Measurements from ENCODE around the gene HINT2.

Gene HINT2

DNA sequence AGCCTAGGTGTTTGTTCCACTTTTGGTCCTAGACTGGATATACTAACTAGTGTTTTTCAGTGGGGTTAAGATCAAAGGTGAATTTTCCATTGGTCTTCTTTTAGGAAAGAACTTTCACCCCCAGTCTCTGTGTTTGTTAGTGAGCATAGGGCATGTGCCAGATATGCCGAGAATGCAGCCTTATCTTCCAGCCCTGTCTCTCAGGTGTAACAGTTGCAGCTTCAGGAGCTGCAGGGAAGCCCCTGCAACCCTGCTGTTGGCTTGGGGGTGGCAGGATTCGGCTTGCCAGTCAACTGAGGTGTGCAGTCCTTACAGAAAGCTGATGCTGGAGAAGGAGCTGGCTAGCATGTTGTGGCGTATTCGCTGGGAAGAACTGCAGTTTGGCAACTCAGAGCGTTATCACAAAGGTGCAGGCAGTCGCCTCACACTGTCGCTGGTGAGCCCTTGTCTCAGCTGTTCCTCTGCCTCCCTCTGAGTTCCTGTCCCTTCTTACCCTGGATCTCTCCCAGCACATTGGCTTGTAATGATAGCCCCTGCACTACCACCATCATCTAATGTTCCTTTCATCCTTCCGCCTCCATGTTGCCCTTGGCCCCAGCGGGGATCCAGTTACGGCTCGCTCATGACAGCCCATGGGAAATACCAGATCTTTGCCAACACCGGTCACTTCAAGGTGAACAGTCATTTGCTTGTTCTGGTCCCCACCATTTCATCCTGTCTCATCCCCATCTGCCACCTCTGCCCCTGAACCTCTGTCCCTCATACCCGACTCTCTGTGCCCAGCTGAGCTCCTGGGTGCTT lies 13.3 kb downstream of the HINT2 start:
- no peak for DNase-seq (ENCODE audit: extremely low read depth, low read depth)
- no peak overlapping the region for H3K4me3 ChIP-seq (replicated peaks; ENCODE audit: low read depth, low read length)
- TF ChIP-seq CTCF (IDR thresholded peaks at IDR 0.05; ENCODE audit: low read depth, low read length, missing control alignments): no peak

GRCh38 chr9:35800530-35800929 lies 14.3 kb downstream of the HINT2 start:
- DNase-seq (ENCODE audit: extremely low read depth, low read depth): no peak
- no peak for TF ChIP-seq CTCF (IDR thresholded peaks at IDR 0.05; ENCODE audit: low read depth, low read length, missing control alignments)

GRCh38 chr9:35798658-35799374 lies 16.0 kb downstream of the HINT2 start:
- no peak for TF ChIP-seq CTCF (IDR thresholded peaks at IDR 0.05; ENCODE audit: low read depth, low read length, missing control alignments)
- DNase-seq (ENCODE audit: extremely low read depth, low read depth): no peak

More at GRCh38 chr9:35800530-35800929, 14.3 kb downstream of the HINT2 start:
- no peak overlapping the region for H3K4me3 ChIP-seq (replicated peaks; ENCODE audit: low read depth, low read length)

GRCh38 chr9:35797311-35798109 lies 17.3 kb downstream of the HINT2 start:
- H3K4me3 ChIP-seq (replicated peaks; ENCODE audit: low read depth, low read length): no peak overlapping the region
- no peak for DNase-seq (ENCODE audit: extremely low read depth, low read depth)
- no peak for TF ChIP-seq CTCF (IDR thresholded peaks at IDR 0.05; ENCODE audit: low read depth, low read length, missing control alignments)

More at GRCh38 chr9:35798658-35799374, 16.0 kb downstream of the HINT2 start:
- H3K4me3 ChIP-seq (replicated peaks; ENCODE audit: low read depth, low read length): no peak overlapping the region

GRCh38 chr9:35795695-35796094 lies 19.1 kb downstream of the HINT2 start:
- TF ChIP-seq CTCF (IDR thresholded peaks at IDR 0.05; ENCODE audit: low read depth, low read length, missing control alignments): no peak
- H3K4me3 ChIP-seq (replicated peaks; ENCODE audit: low read depth, low read length): no peak overlapping the region
- DNase-seq (ENCODE audit: extremely low read depth, low read depth): no peak

DNA sequence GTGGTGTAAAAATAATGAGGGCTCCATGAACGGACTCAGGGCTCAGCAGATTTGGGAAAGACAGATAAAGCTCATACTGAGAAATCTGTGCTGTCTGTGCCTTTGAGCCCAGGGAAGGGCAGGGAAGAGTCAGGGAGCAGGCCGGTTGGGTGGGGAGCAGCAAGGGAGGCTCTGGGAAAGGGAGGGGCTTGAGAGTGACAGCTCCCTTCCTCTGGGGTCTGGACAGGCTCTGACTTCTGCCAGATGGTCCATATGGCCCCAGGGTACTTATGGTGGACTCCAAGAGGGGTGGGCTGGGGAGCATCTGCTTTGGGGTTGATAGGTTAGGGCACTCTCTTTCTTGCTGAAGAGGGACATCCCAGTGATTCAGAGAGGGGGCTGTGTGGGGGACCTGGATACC lies 21.4 kb downstream of the HINT2 start:
- TF ChIP-seq CTCF (IDR thresholded peaks at IDR 0.05; ENCODE audit: low read depth, low read length, missing control alignments): no peak
- DNase-seq (ENCODE audit: extremely low read depth, low read depth): no peak
- H3K4me3 ChIP-seq (replicated peaks; ENCODE audit: low read depth, low read length): no peak overlapping the region
